HL-60 (cell line): ENCODE results near the gene ATP7A.

Experiments
- DNase-seq, 2 experiments: peaks; one replicate each; pipeline ENCODE4 v3.0.0-alpha.2; 2010 to 2020; ENCODE audit warnings: low read depth in 1 of 2, low spot score in 1 of 2
- H3K27ac ChIP-seq: fragments of 250-450 bp; sonication (Bioruptor Pico); replicated peaks from 2 replicates; pipeline ENCODE4 v1.5.1; 2020; ENCODE audit warnings: mild to moderate bottlenecking, moderate library complexity
- H3K27me3 ChIP-seq: fragments of 250-450 bp; sonication (Bioruptor Pico); 2 replicates; pipeline ENCODE4 v1.5.1; 2021; ENCODE audit warnings: mild to moderate bottlenecking, moderate library complexity; ENCODE audit not compliant: insufficient read depth, poor library complexity, severe bottlenecking
- H3K4me3 ChIP-seq: replicated peaks from 2 replicates; pipeline ENCODE4 v1.5.1; 2011; ENCODE audit warnings: mild to moderate bottlenecking, control low read depth, low read length; ENCODE audit not compliant: insufficient read depth
- GABPA ChIP-seq: IDR thresholded peaks from 2 replicates; pipeline ENCODE4 v1.6.1; 2012; ENCODE audit warnings: low read depth
- POLR2AphosphoS5 ChIP-seq: IDR thresholded peaks from 2 replicates; pipeline ENCODE4 v1.6.1; 2012; ENCODE audit warnings: low read depth
- SPI1 ChIP-seq: IDR thresholded peaks from 2 replicates; pipeline ENCODE4 v1.6.1; 2012; ENCODE audit warnings: low read depth, mild to moderate bottlenecking, borderline replicate concordance
- TF ChIP-seq, protein P1 (sequence below): IDR thresholded peaks from one replicate; pipeline ENCODE4 v1.5.1; 2011; ENCODE audit warnings: low read length, control low read depth, inconsistent platforms; ENCODE audit not compliant: insufficient read depth
- TF ChIP-seq, protein P2 (sequence below): IDR thresholded peaks from 2 replicates; pipeline ENCODE4 v1.6.1; 2012; ENCODE audit warnings: low read depth; ENCODE audit not compliant: insufficient replicate concordance

The ATP7A gene

DNA sequence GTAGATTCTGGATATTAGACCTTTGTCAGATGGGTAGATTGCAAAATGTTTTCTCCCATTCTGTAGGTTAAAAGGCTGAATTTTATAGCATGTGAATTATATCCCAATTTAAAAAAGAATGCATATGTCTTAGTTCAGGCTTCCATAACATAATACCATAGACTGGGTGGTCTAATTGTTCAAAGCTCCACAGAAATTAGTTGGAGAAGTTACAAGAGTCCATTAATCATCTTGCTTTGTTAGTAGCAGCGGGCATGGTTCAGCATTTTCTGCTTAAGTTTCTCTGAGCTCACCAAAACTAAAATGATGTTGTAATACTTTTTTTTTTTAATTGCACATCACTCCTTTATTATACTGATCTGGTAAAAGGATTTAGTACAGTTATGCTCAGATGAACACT, 57.1 kb downstream of the ATP7A start:
- DNase-seq, result no peak
- Histone ChIP-seq H3K27ac (no peak overlapping the region), H3K4me3 (no peak overlapping the region), H3K27me3 (no peaks in the 10 kb centered on the region)
- TF ChIP-seq, protein P1, sequence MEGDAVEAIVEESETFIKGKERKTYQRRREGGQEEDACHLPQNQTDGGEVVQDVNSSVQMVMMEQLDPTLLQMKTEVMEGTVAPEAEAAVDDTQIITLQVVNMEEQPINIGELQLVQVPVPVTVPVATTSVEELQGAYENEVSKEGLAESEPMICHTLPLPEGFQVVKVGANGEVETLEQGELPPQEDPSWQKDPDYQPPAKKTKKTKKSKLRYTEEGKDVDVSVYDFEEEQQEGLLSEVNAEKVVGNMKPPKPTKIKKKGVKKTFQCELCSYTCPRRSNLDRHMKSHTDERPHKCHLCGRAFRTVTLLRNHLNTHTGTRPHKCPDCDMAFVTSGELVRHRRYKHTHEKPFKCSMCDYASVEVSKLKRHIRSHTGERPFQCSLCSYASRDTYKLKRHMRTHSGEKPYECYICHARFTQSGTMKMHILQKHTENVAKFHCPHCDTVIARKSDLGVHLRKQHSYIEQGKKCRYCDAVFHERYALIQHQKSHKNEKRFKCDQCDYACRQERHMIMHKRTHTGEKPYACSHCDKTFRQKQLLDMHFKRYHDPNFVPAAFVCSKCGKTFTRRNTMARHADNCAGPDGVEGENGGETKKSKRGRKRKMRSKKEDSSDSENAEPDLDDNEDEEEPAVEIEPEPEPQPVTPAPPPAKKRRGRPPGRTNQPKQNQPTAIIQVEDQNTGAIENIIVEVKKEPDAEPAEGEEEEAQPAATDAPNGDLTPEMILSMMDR, result no peak
- TF ChIP-seq SPI1 (no peak), GABPA (no peak), POLR2AphosphoS5 (no peak)
- TF ChIP-seq, protein P2, sequence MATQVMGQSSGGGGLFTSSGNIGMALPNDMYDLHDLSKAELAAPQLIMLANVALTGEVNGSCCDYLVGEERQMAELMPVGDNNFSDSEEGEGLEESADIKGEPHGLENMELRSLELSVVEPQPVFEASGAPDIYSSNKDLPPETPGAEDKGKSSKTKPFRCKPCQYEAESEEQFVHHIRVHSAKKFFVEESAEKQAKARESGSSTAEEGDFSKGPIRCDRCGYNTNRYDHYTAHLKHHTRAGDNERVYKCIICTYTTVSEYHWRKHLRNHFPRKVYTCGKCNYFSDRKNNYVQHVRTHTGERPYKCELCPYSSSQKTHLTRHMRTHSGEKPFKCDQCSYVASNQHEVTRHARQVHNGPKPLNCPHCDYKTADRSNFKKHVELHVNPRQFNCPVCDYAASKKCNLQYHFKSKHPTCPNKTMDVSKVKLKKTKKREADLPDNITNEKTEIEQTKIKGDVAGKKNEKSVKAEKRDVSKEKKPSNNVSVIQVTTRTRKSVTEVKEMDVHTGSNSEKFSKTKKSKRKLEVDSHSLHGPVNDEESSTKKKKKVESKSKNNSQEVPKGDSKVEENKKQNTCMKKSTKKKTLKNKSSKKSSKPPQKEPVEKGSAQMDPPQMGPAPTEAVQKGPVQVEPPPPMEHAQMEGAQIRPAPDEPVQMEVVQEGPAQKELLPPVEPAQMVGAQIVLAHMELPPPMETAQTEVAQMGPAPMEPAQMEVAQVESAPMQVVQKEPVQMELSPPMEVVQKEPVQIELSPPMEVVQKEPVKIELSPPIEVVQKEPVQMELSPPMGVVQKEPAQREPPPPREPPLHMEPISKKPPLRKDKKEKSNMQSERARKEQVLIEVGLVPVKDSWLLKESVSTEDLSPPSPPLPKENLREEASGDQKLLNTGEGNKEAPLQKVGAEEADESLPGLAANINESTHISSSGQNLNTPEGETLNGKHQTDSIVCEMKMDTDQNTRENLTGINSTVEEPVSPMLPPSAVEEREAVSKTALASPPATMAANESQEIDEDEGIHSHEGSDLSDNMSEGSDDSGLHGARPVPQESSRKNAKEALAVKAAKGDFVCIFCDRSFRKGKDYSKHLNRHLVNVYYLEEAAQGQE, result no peak

DNA sequence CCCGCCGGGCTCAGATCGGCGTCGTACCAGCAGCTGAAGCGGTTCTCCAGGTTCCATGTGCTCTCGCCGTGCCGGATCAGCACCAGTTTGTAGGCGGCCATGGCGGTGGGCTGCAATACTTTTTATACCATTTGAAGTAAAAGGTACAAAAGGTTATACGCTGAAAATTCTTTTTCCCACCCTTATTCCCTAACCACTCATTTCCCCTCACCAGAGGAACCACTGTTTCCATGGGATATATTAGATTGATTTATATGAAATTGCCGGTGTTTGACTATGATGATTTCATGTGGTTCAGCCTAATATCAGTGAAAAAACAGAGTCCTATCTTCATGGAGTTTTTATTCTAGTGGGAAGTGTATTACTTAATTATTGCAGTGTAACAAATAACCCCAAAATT, 59.0 kb downstream of the ATP7A start, which contains the start of gene PGAM4:
TSS of gene PGAM4 (minus strand) at position 101 of the 400 bp plus-strand sequence. CDS start at position 101, 0 bp downstream.
- TF ChIP-seq POLR2AphosphoS5 (no peak), SPI1 (no peak), GABPA (no peak)
- TF ChIP-seq, protein P1, result no peak
- TF ChIP-seq, protein P2, result no peak
- no peak for DNase-seq
- Histone ChIP-seq H3K27me3 (no peaks in the 10 kb centered on the region), H3K27ac (no peak within 1 kb of the TSS), H3K4me3 (no peak within 1 kb of the TSS)

DNA sequence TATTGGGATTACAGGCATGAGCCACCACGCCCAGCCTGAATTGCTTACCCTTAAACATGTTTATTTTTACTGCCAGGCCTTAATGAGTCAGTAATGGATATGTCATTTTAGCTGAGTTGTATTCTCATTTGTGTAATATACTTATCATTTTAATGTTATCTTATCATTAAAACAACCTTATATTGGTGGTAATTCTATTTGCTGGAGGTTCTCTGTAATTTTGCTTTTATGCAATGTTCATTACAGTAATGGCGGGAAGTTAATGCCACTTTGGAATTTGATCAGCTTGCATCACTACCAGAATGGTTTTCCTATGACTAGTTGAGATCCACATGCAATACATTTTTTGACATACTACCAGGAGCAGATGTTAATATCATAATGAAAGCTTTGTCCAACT, 65.3 kb downstream of the ATP7A start:
- DNase-seq, result no peak
- Histone ChIP-seq H3K4me3 (no peak overlapping the region), H3K27me3 (no peaks in the 10 kb centered on the region), H3K27ac (no peak overlapping the region)
- TF ChIP-seq GABPA, result no peak
- TF ChIP-seq, protein P2, result no peak
- no peak for TF ChIP-seq POLR2AphosphoS5
- no peak for TF ChIP-seq SPI1
- TF ChIP-seq, protein P1, result no peak
